Measurements from ENCODE around the gene ARHGEF25.
"Not testable (repeated sequence)": the region's sequence is repeated elsewhere in the genome, so short reads cannot be mapped to it uniquely, and the experiment has no call there.

The ARHGEF25 gene

GRCh38 chr12:57615637-57616036 is 4.4 kb downstream of the ARHGEF25 start:
- no peak overlapping the region for H3K27ac ChIP-seq
- TF ChIP-seq CTCF (IDR thresholded peaks at IDR 0.05), result no peak
- TF ChIP-seq ZFX (IDR thresholded peaks at IDR 0.05; ENCODE audit: borderline replicate concordance), result no peak

GRCh38 chr12:57616383-57617101 is 5.3 kb downstream of the ARHGEF25 start:
- TF ChIP-seq CTCF (IDR thresholded peaks at IDR 0.05), result no peak
- no peak overlapping the region for H3K27ac ChIP-seq

GRCh38 chr12:57617942-57618341 is 6.7 kb downstream of the ARHGEF25 start:
- no peak for TF ChIP-seq CTCF (IDR thresholded peaks at IDR 0.05)
- no peak for TF ChIP-seq ZFX (IDR thresholded peaks at IDR 0.05; ENCODE audit: borderline replicate concordance)
- H3K27ac ChIP-seq, result no peak overlapping the region

- not testable (repeated sequence) for H3K27ac ChIP-seq
Measured at GRCh38 chr12:57618431-57618830, 7.2 kb downstream of the ARHGEF25 start.

GRCh38 chr12:57618966-57619433 is 7.8 kb downstream of the ARHGEF25 start:
- no peak for TF ChIP-seq ZFX (IDR thresholded peaks at IDR 0.05; ENCODE audit: borderline replicate concordance)
- TF ChIP-seq CTCF (IDR thresholded peaks at IDR 0.05), result no peak
- H3K27ac ChIP-seq, result no peak overlapping the region

GRCh38 chr12:57619434-57620244 is 8.4 kb downstream of the ARHGEF25 start:
- TF ChIP-seq ZFX (IDR thresholded peaks at IDR 0.05; ENCODE audit: borderline replicate concordance), result no peak
- no peak for TF ChIP-seq CTCF (IDR thresholded peaks at IDR 0.05)
- H3K27ac ChIP-seq, result no peak overlapping the region

- TF ChIP-seq ZFX (IDR thresholded peaks at IDR 0.05; ENCODE audit: borderline replicate concordance), result no peak
- TF ChIP-seq CTCF (IDR thresholded peaks at IDR 0.05), result no peak
- H3K27ac ChIP-seq, result no peak overlapping the region
Measured at GRCh38 chr12:57620245-57620935, 9.2 kb downstream of the ARHGEF25 start.
